HepG2 (cell line): ENCODE results near the gene FAM222A. TPM values are rescaled to one million over a fixed set of nuclear protein-coding genes. Genes with fewer than 3 reads are reported as not detected.

Source experiments
- CCDC6 ChIP-seq: sonication (generic); formaldehyde crosslinking; IDR thresholded peaks from 2 replicates; pipeline ENCODE4 v1.8.1; 2022; ENCODE audit warnings: mild to moderate bottlenecking, missing genetic modification reagents, moderate library complexity
- CHD2 ChIP-seq: IDR thresholded peaks from 2 replicates; pipeline ENCODE4 v1.6.1; 2011; ENCODE audit warnings: low read depth, low read length, improper control_type of control experiment
- ETV5 ChIP-seq: IDR thresholded peaks from 2 replicates; pipeline ENCODE4 v1.6.1; 2018; ENCODE audit warnings: missing biosample characterization, missing genetic modification reagents, inconsistent platforms, borderline replicate concordance
- ETV6 ChIP-seq: sonication (generic); formaldehyde crosslinking; conservative IDR thresholded peaks from 2 replicates; pipeline ENCODE4 v1.4.0; 2020; ENCODE audit warnings: missing genetic modification reagents
- HNRNPH1 ChIP-seq: fragments of 200-400 bp; formaldehyde crosslinking; optimal IDR thresholded peaks from 2 replicates; pipeline ENCODE3; 2017; ENCODE audit warnings: mild to moderate bottlenecking, low read depth, low read length
- HOXA5 ChIP-seq: sonication (generic); formaldehyde crosslinking; IDR thresholded peaks from 2 replicates; pipeline ENCODE4 v1.4.0; 2020; ENCODE audit warnings: missing genetic modification reagents
- KDM2A ChIP-seq: sonication (generic); formaldehyde crosslinking; IDR thresholded peaks from 2 replicates; pipeline ENCODE4 v1.4.0; 2020; ENCODE audit warnings: low read depth, missing genetic modification reagents, borderline replicate concordance
- MED1 ChIP-seq: sonication (generic); formaldehyde crosslinking; IDR thresholded peaks from 2 replicates; pipeline ENCODE4 v1.4.0; 2020; ENCODE audit warnings: missing genetic modification reagents
- NCOR1 ChIP-seq: fragments of 200-600 bp; sonication (generic); IDR thresholded peaks from 2 replicates; pipeline ENCODE4 v1.7.0; 2017; ENCODE audit warnings: antibody characterized with exemption, low read length, borderline replicate concordance
- POLR2A ChIP-seq, 2 experiments: IDR thresholded peaks; 2 replicates each; pipeline ENCODE4 v1.6.1; 2011; ENCODE audit warnings: low read depth in 2 of 2, low read length in 2 of 2, mild to moderate bottlenecking in 1 of 2, moderate library complexity in 1 of 2; ENCODE audit not compliant: insufficient read depth in 1 of 2
- POLR2G ChIP-seq: fragments of 200-400 bp; formaldehyde crosslinking; IDR thresholded peaks from 2 replicates; pipeline ENCODE4 v1.6.1; 2018; ENCODE audit warnings: mild to moderate bottlenecking, low read depth, low read length, moderate library complexity
- SIN3A ChIP-seq: IDR thresholded peaks from 2 replicates; pipeline ENCODE4 v1.6.1; 2011; ENCODE audit warnings: low read depth, mild to moderate bottlenecking, control low read depth, low read length, borderline replicate concordance
- SUZ12 ChIP-seq: fragments of 150-350 bp; IDR thresholded peaks from 2 replicates; pipeline ENCODE4 v1.6.1; 2014; ENCODE audit warnings: low read depth, low read length
- TCF7 ChIP-seq: sonication (generic); IDR thresholded peaks from 2 replicates; pipeline ENCODE4 v1.6.1; 2016; ENCODE audit warnings: antibody characterized with exemption, low read depth
- XBP1 ChIP-seq: sonication (generic); formaldehyde crosslinking; IDR thresholded peaks from 2 replicates; pipeline ENCODE4 v1.5.0; 2020; ENCODE audit warnings: missing genetic modification reagents
- ZNF143 ChIP-seq: sonication (generic); formaldehyde crosslinking; IDR thresholded peaks from 2 replicates; pipeline ENCODE4 v1.4.0; 2020; ENCODE audit warnings: missing genetic modification reagents
- ZNF335 ChIP-seq: sonication (generic); formaldehyde crosslinking; IDR thresholded peaks from 2 replicates; pipeline ENCODE4 v1.4.0; 2020; ENCODE audit warnings: missing genetic modification reagents
- ZNF558 ChIP-seq: sonication (generic); formaldehyde crosslinking; IDR thresholded peaks from 2 replicates; pipeline ENCODE4 v1.9.0; 2022; ENCODE audit warnings: mild to moderate bottlenecking, missing genetic modification reagents, borderline replicate concordance
- ZNF792 ChIP-seq: IDR thresholded peaks from 2 replicates; pipeline ENCODE4 v1.6.1; 2016
- ZSCAN21 ChIP-seq: sonication (generic); formaldehyde crosslinking; IDR thresholded peaks from 2 replicates; pipeline ENCODE4 v1.8.0; 2022; ENCODE audit warnings: mild to moderate bottlenecking, missing genetic modification reagents, moderate library complexity, borderline replicate concordance
- polyA plus RNA-seq, 8 experiments: library from polyadenylated mRNA; depleted of rRNA in 3 of 8; stranded (reverse) in 7 of 8; unstranded in 1 of 8; fragments of >200 nt; fragmentation: Illumina TruSeq in 4 of 8; extraction: Trizol in 4 of 8; gene quantifications; 2 replicates each; pipeline versions ENCODE4 v1.2.1 to v1.2.3, GENCODE V29; 2011 to 2016; ENCODE audit warnings: low read depth in 4 of 8, missing spikeins in 1 of 8, mixed read lengths in 1 of 8; ENCODE audit not compliant: insufficient read depth in 1 of 8
- total RNA-seq, 5 experiments: library from RNA; depleted of rRNA; stranded (reverse); fragments of >200 nt; fragmentation: Illumina TruSeq; extraction: Trizol; gene quantifications; 2 replicates each; pipeline ENCODE4 v1.2.3, GENCODE V29; 2016; ENCODE audit warnings: low read depth in 1 of 5
- TF ChIP-seq, protein P1 (sequence below): sonication (generic); formaldehyde crosslinking; IDR thresholded peaks from 2 replicates; pipeline ENCODE4 v1.4.0; 2020; ENCODE audit warnings: missing genetic modification reagents
- TF ChIP-seq, protein P2 (sequence below): sonication (generic); formaldehyde crosslinking; IDR thresholded peaks from 2 replicates; pipeline ENCODE4 v1.4.0; 2020; ENCODE audit warnings: missing genetic modification reagents

FAM222A gene
- total and polyA plus RNA-seq, 2 of the 13 experiments (the other 11 are each of a cell fraction or from before 2014, with no cell fraction given), result 2.7 to 9.6 TPM

DNA sequence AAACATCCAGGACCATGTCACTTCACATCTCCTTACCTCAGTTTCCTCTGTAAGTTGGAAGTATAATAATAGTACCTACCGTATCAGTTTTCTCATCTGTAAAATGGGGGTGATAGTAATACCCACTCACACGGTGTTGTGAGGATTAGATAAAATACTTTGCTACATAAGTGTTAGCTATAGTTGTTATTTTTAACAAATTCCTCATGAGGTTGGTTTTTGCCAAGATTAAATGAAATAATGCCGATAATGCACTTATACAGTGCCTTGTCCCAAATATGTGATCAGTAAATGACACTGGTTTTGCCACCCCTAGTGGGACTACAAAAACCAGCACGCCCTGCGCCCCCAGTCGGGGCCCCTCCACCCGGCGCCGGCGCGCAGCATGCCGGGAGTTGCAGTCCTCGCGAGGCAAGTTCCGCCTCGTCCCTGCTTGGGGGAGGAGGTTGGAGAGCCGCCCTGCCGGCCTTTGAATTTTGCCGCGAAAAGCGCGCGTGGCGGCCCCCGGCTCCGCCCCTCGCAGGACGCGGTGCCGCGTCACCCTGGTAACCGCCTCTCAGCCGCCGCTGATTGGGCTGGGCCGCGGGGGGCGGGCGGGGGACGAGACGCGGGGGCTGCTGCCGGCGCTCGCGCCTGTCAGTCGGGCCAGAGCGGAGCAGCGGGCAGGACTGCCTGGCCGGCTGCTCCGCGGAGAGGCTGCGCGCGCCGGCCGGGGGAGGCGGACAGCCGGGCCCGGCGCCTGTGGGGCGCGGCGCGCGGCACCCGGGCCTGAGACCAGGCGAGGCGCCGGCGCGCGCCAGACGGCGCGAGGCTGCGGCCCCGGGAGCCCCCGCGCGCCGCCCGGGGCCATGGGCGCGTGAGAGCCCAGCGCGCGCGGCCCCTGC, at the start of gene FAM222A (continued):
- TF ChIP-seq ETV6 (CRISPR knock-in tag) (0 out of 2 replicates have a peak, but pooled peaks have one; percentile 41), SIN3A (peak; percentile 99), MED1 (CRISPR knock-in tag) (0 out of 2 replicates have a peak, but pooled peaks have one; percentile 24), SUZ12 (peak; percentile 97), XBP1 (CRISPR knock-in tag) (no peak), POLR2A (IDR thresholded peaks at IDR 0.05; ENCODE audit: insufficient read depth in 1 of 2, low read depth in 2 of 2, low read length in 2 of 2) (peak in 1 of 2 experiments; percentile 76; a peak in 2 of 4 replicates), ZNF335 (CRISPR knock-in tag) (0 out of 2 replicates have a peak, but pooled peaks have one; percentile 65), NCOR1 (peak; percentile 59; the same call in 1 of the 2 replicates), ZSCAN21 (CRISPR knock-in tag) (peak; percentile 32; the same call in 1 of the 2 replicates), ZNF143 (peak; percentile 98), HNRNPH1 (no peak), ZNF558 (CRISPR knock-in tag) (0 out of 2 replicates have a peak, but pooled peaks have one; percentile 28), KDM2A (CRISPR knock-in tag) (0 out of 2 replicates have a peak, but pooled peaks have one; percentile 17), TCF7 (peak; percentile 46; the same call in 1 of the 2 replicates), CCDC6 (CRISPR knock-in tag) (peak; percentile 92), ZNF792 (CRISPR knock-in tag) (no peak), POLR2G (peak; percentile 67), ETV5 (CRISPR knock-in tag) (peak; percentile 43; the same call in 1 of the 2 replicates), CHD2 (peak; percentile 77), HOXA5 (CRISPR knock-in tag) (peak; percentile 57; the same call in 1 of the 2 replicates)
- TF ChIP-seq, protein P1, sequence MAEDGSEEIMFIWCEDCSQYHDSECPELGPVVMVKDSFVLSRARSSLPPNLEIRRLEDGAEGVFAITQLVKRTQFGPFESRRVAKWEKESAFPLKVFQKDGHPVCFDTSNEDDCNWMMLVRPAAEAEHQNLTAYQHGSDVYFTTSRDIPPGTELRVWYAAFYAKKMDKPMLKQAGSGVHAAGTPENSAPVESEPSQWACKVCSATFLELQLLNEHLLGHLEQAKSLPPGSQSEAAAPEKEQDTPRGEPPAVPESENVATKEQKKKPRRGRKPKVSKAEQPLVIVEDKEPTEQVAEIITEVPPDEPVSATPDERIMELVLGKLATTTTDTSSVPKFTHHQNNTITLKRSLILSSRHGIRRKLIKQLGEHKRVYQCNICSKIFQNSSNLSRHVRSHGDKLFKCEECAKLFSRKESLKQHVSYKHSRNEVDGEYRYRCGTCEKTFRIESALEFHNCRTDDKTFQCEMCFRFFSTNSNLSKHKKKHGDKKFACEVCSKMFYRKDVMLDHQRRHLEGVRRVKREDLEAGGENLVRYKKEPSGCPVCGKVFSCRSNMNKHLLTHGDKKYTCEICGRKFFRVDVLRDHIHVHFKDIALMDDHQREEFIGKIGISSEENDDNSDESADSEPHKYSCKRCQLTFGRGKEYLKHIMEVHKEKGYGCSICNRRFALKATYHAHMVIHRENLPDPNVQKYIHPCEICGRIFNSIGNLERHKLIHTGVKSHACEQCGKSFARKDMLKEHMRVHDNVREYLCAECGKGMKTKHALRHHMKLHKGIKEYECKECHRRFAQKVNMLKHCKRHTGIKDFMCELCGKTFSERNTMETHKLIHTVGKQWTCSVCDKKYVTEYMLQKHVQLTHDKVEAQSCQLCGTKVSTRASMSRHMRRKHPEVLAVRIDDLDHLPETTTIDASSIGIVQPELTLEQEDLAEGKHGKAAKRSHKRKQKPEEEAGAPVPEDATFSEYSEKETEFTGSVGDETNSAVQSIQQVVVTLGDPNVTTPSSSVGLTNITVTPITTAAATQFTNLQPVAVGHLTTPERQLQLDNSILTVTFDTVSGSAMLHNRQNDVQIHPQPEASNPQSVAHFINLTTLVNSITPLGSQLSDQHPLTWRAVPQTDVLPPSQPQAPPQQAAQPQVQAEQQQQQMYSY, result peak; percentile 16; the same call in 1 of the 2 replicates
- TF ChIP-seq, protein P2, sequence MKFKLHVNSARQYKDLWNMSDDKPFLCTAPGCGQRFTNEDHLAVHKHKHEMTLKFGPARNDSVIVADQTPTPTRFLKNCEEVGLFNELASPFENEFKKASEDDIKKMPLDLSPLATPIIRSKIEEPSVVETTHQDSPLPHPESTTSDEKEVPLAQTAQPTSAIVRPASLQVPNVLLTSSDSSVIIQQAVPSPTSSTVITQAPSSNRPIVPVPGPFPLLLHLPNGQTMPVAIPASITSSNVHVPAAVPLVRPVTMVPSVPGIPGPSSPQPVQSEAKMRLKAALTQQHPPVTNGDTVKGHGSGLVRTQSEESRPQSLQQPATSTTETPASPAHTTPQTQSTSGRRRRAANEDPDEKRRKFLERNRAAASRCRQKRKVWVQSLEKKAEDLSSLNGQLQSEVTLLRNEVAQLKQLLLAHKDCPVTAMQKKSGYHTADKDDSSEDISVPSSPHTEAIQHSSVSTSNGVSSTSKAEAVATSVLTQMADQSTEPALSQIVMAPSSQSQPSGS (CRISPR knock-in tag), result 0 out of 2 replicates have a peak, but pooled peaks have one; percentile 46
